GM12878 (cell line): ENCODE data around the gene PELI2. TPM values are rescaled to one million over a fixed set of nuclear protein-coding genes. Genes with fewer than 3 reads are reported as not detected.

Experiments used
- ATAC-seq: fragments of 200-7000 bp; cut with Tn5 transposase; 3 replicates; pipeline ENCODE4 v1.9.1; 2020; ENCODE audit warnings: mild to moderate bottlenecking, moderate library complexity
- BruUV-seq: library from RNA; stranded (reverse); fragments of 400-500 nt; replicated peaks from 2 replicates; lab custom pipeline; 2021; lab: Mats Ljungman, UMichigan
- CTCF ChIA-PET: fragments of 300-600 bp; sonication (Branson Sonifier 250); formaldehyde crosslinking; extraction: SDS; loops from one replicate; lab custom pipeline; 2021; ENCODE audit warnings: inconsistent platforms; lab: Yijun Ruan, JAX
- POLR2A ChIA-PET: fragments of 350-600 bp; formaldehyde crosslinking; extraction: SDS; loops from one replicate; lab custom pipeline; 2021; ENCODE audit warnings: inconsistent platforms; lab: Charles Lee
- RAD21 ChIA-PET: fragments of 300-600 bp; sonication (Branson Sonifier 250); formaldehyde crosslinking; loops from one replicate; lab custom pipeline; 2023; ENCODE audit warnings: antibody characterized with exemption; ENCODE audit not compliant: unreplicated experiment; lab: Charles Lee
- SMC1A ChIA-PET: fragments of 300-600 bp; sonication (Branson Sonifier 250); formaldehyde crosslinking; loops from one replicate; lab custom pipeline; 2023; ENCODE audit not compliant: unreplicated experiment, uncharacterized antibody; lab: Charles Lee
- DNase-seq: peaks from one replicate; pipeline ENCODE4 v3.0.0-alpha.2; 2011; ENCODE audit warnings: low read depth, low spot score
- FAIRE-seq: peaks from 3 replicates; lab custom pipeline; 2011; peaks lifted over from hg19 to GRCh38; lab: Jason Lieb, UNC
- H2AFZ ChIP-seq: 2 replicates; pipeline ENCODE4 v1.6.0; 2011; ENCODE audit warnings: low read depth, low read length, control low read depth; ENCODE audit not compliant: control insufficient read depth
- H3K27ac ChIP-seq: 2 replicates; pipeline ENCODE4 v1.5.1; 2011; ENCODE audit warnings: control low read depth; ENCODE audit not compliant: control insufficient read depth, insufficient read depth
- H3K27me3 ChIP-seq, 2 experiments: replicated peaks in 1 of 2; 2 replicates each; pipeline versions ENCODE4 v1.6.0 to v1.6.1; 2011; ENCODE audit warnings: low read length in 1 of 2; ENCODE audit not compliant: control insufficient read depth in 2 of 2, insufficient read depth in 2 of 2
- H3K36me3 ChIP-seq, 2 experiments: 2 replicates each; pipeline ENCODE4 v1.5.1; 2011; ENCODE audit warnings: low read length in 1 of 2; ENCODE audit not compliant: control insufficient read depth in 2 of 2, insufficient read depth in 2 of 2
- H3K4me1 ChIP-seq: 2 replicates; pipeline ENCODE4 v1.6.1; 2011; ENCODE audit warnings: mild to moderate bottlenecking, low read length, moderate library complexity, mixed read lengths; ENCODE audit not compliant: control insufficient read depth, insufficient read depth
- H3K4me2 ChIP-seq: 2 replicates; pipeline ENCODE4 v1.6.0; 2011; ENCODE audit warnings: control low read depth; ENCODE audit not compliant: control insufficient read depth, insufficient read depth
- H3K4me3 ChIP-seq: fragments of 200-600 bp; sonication (generic); 2 replicates; pipeline ENCODE4 v1.5.1; 2016
- H3K79me2 ChIP-seq: 2 replicates; pipeline ENCODE4 v1.6.0; 2011; ENCODE audit warnings: low read length; ENCODE audit not compliant: control insufficient read depth, insufficient read depth
- H3K9ac ChIP-seq: 2 replicates; pipeline ENCODE4 v1.8.0; 2011; ENCODE audit warnings: low read length, control low read depth, mixed read lengths; ENCODE audit not compliant: control insufficient read depth, insufficient read depth
- H3K9me3 ChIP-seq: replicated peaks from 3 replicates; pipeline ENCODE4 v1.5.1; 2011; ENCODE audit warnings: mild to moderate bottlenecking, low read length; ENCODE audit not compliant: control insufficient read depth, insufficient read depth
- H4K20me1 ChIP-seq: 2 replicates; pipeline ENCODE4 v1.6.0; 2011; ENCODE audit not compliant: control insufficient read depth, insufficient read depth
- ATF7 ChIP-seq: fragments of 450-650 bp; IDR thresholded peaks from 2 replicates; pipeline ENCODE4 v1.6.1; 2016; ENCODE audit warnings: low read depth, mild to moderate bottlenecking
- CHD2 ChIP-seq: IDR thresholded peaks from 2 replicates; pipeline ENCODE4 v1.6.1; 2011; ENCODE audit warnings: low read depth, low read length, improper control_type of control experiment, borderline replicate concordance
- CREM ChIP-seq: IDR thresholded peaks from 2 replicates; pipeline ENCODE4 v1.6.1; 2014; ENCODE audit warnings: antibody characterized with exemption, low read depth
- FOXM1 ChIP-seq: IDR thresholded peaks from 2 replicates; pipeline ENCODE4 v1.6.1; 2012; ENCODE audit warnings: low read depth, mild to moderate bottlenecking, inconsistent platforms, low read length, moderate library complexity
- GABPA ChIP-seq: IDR thresholded peaks from 2 replicates; pipeline ENCODE4 v1.6.1; 2014; ENCODE audit warnings: antibody characterized with exemption, low read depth, mild to moderate bottlenecking, inconsistent platforms
- IKZF1 ChIP-seq: fragments of 450-650 bp; conservative IDR thresholded peaks from 2 replicates; pipeline ENCODE4 v1.6.1; 2017; ENCODE audit warnings: antibody characterized with exemption, mild to moderate bottlenecking
- IKZF2 ChIP-seq, 2 experiments: fragments of 450-650 bp; IDR thresholded peaks; 2 replicates each; pipeline ENCODE4 v1.6.1; 2017; ENCODE audit warnings: mild to moderate bottlenecking in 2 of 2, moderate library complexity in 2 of 2
- KDM1A ChIP-seq: fragments of 200-600 bp; sonication (generic); IDR thresholded peaks from 2 replicates; pipeline ENCODE4 v1.6.1; 2016; ENCODE audit warnings: borderline replicate concordance
- MTA2 ChIP-seq: fragments of 450-650 bp; IDR thresholded peaks from 2 replicates; pipeline ENCODE4 v1.6.1; 2016; ENCODE audit warnings: low read depth, mild to moderate bottlenecking, moderate library complexity
- MYB ChIP-seq: fragments of 150-350 bp; IDR thresholded peaks from 2 replicates; pipeline ENCODE4 v1.6.1; 2014; ENCODE audit warnings: mild to moderate bottlenecking, low read depth, low read length, borderline replicate concordance
- NBN ChIP-seq: fragments of 450-650 bp; IDR thresholded peaks from 2 replicates; pipeline ENCODE4 v1.6.1; 2016
- RAD21 ChIP-seq: IDR thresholded peaks from 2 replicates; pipeline ENCODE4 v1.6.1; 2011; ENCODE audit warnings: mild to moderate bottlenecking, low read depth, low read length, moderate library complexity; ENCODE audit not compliant: insufficient read depth
- SMAD5 ChIP-seq: IDR thresholded peaks from 2 replicates; pipeline ENCODE4 v1.6.1; 2016; ENCODE audit warnings: antibody characterized with exemption, low read depth
- SREBF2 ChIP-seq: IDR thresholded peaks from 2 replicates; pipeline ENCODE4 v1.6.1; 2012; ENCODE audit warnings: mild to moderate bottlenecking, low read length
- TBL1XR1 ChIP-seq: IDR thresholded peaks from 2 replicates; pipeline ENCODE4 v1.6.1; 2012; ENCODE audit warnings: low read depth, low read length, improper control_type of control experiment
- TCF12 ChIP-seq: IDR thresholded peaks from 2 replicates; pipeline ENCODE4 v1.6.1; 2011; ENCODE audit warnings: low read depth, mild to moderate bottlenecking, low read length
- YY1 ChIP-seq: IDR thresholded peaks from 2 replicates; pipeline ENCODE4 v1.6.1; 2011; ENCODE audit warnings: low read depth, mild to moderate bottlenecking, low read length
- WGBS: methylation state at CpG from one replicate; pipeline ENCODE4 v1.1.6; 2016; ENCODE audit warnings: low lambda C conversion rate; ENCODE audit not compliant: insufficient replicate concordance, insufficient coverage; ENCODE audit errors: missing lambda C conversion rate; 5-methylcytosine and 5-hydroxymethylcytosine counted together
- in situ Hi-C: fragments of 300-500 bp; cut with MboI; formaldehyde crosslinking; loops from 9 replicates; pipeline ENCODE4 v1.14.3; 2018; ENCODE audit warnings: mixed read lengths
- intact Hi-C: fragments of 100-400 bp; cut with micrococcal nuclease; formaldehyde crosslinking; loops from one replicate; pipeline ENCODE4 v1.14.2; 2022; ENCODE audit not compliant: unreplicated experiment
- polyA plus RNA-seq, 11 experiments: library from polyadenylated mRNA; depleted of rRNA in 4 of 11; unstranded in 6 of 11; stranded (reverse) in 5 of 11; fragments of >200 nt; fragmentation: Nextera tagmentation in 4 of 11; fragmentation: Illumina TruSeq in 1 of 11; extraction: Ambion mirVana in 4 of 11; extraction: Trizol in 1 of 11; gene quantifications; 1 replicate in 1 of 11; 2 replicates in 10 of 11; pipeline versions ENCODE4 v1.2.1 to v1.2.3, GENCODE V29; 2011 to 2016; ENCODE audit warnings: inconsistent platforms in 2 of 11, missing spikeins in 2 of 11, low read depth in 1 of 11
- total RNA-seq, 4 experiments: library from RNA; depleted of rRNA in 3 of 4; stranded (reverse); fragments of >200 nt in 3 of 4; fragmentation: Illumina TruSeq in 1 of 4; extraction: Trizol in 1 of 4; gene quantifications; 2 replicates each; pipeline versions ENCODE4 v1.2.1 to v1.2.3, GENCODE V29; 2013 to 2021
- TF ChIP-seq, protein P1 (sequence below): fragments of 450-650 bp; formaldehyde crosslinking; IDR thresholded peaks from 2 replicates; pipeline ENCODE4 v1.5.0; 2022; ENCODE audit warnings: mild to moderate bottlenecking, missing genetic modification characterization
- TF ChIP-seq, protein P2 (sequence below): fragments of 450-650 bp; IDR thresholded peaks from 2 replicates; pipeline ENCODE4 v1.6.1; 2017; ENCODE audit warnings: low read depth, mild to moderate bottlenecking, moderate library complexity
- TF ChIP-seq, protein P3 (sequence below): IDR thresholded peaks from 2 replicates; pipeline ENCODE4 v1.6.1; 2011; ENCODE audit warnings: mild to moderate bottlenecking, low read depth, low read length, moderate library complexity; ENCODE audit not compliant: insufficient replicate concordance

PELI2 gene
- total and polyA plus RNA-seq, 10 of the 15 experiments (the other 5 are each of a cell fraction or from before 2014, with no cell fraction given) = under 0.01 to 0.10 (median 0.01) TPM; not detected in 3

DNA sequence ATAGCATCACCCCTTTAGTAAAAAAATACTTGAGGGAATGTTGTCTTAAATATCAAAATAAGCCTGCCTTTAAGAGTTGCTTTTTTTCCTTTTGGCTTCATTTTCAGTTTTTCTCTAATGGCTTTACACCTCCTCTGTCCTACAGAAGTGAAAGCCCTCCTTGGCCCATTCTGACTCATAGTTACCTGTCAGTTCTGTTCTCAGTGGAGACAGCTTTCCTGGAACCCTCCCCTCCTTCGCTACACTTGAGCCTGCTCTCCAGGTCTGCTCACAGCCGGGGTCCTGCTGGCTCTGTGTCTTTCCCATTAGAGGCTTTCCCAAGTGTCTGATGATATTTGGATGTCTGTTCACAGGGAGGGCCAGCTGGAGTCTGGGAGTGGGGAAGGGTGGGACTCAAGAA is 84.0 kb downstream of the PELI2 start:
- intact Hi-C loops (no loop called here), in situ Hi-C loops (no loop called here)
- Histone ChIP-seq H3K27me3 (no peaks in the 10 kb centered on the region), H3K27ac (no peak overlapping the region), H4K20me1 (no peaks in the 10 kb centered on the region), H3K79me2 (no peaks in the 10 kb centered on the region), H3K4me1 (peaks cover 13% of the 10 kb centered on the region; the same call in 1 of the 2 replicates), H3K4me2 (no peak overlapping the region), H3K4me3 (no peak overlapping the region), H3K9me3 (no peaks in the 10 kb centered on the region), H3K9ac (no peak overlapping the region), H2AFZ (no peak overlapping the region), H3K36me3 (no peaks in the 10 kb centered on the region)
- ChIA-PET CTCF (no interaction called here), POLR2A (no interaction called here), SMC1A (interaction anchor here (0.5 to 1.0 kb wide), 2 partner anchors 10 to 76 kb away, joined by 3 read pairs; no protein-coding TSS in a partner anchor), RAD21 (no interaction called here)
- FAIRE-seq (peak; percentile 88), ATAC-seq (peak; percentile 63), DNase-seq (no peak)
- no TSS peak for BruUV-seq
- WGBS = 18% methylated on average over 2 of the region's 2 CpGs
- TF ChIP-seq TBL1XR1 = no peak
- no peak for TF ChIP-seq CHD2
- TF ChIP-seq CREM = no peak
- TF ChIP-seq, protein P1, sequence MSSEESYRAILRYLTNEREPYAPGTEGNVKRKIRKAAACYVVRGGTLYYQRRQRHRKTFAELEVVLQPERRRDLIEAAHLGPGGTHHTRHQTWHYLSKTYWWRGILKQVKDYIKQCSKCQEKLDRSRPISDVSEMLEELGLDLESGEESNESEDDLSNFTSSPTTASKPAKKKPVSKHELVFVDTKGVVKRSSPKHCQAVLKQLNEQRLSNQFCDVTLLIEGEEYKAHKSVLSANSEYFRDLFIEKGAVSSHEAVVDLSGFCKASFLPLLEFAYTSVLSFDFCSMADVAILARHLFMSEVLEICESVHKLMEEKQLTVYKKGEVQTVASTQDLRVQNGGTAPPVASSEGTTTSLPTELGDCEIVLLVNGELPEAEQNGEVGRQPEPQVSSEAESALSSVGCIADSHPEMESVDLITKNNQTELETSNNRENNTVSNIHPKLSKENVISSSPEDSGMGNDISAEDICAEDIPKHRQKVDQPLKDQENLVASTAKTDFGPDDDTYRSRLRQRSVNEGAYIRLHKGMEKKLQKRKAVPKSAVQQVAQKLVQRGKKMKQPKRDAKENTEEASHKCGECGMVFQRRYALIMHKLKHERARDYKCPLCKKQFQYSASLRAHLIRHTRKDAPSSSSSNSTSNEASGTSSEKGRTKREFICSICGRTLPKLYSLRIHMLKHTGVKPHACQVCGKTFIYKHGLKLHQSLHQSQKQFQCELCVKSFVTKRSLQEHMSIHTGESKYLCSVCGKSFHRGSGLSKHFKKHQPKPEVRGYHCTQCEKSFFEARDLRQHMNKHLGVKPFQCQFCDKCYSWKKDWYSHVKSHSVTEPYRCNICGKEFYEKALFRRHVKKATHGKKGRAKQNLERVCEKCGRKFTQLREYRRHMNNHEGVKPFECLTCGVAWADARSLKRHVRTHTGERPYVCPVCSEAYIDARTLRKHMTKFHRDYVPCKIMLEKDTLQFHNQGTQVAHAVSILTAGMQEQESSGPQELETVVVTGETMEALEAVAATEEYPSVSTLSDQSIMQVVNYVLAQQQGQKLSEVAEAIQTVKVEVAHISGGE (CRISPR knock-in tag) = no peak
- no peak for TF ChIP-seq RAD21
- TF ChIP-seq TCF12 = no peak
- TF ChIP-seq SMAD5 = no peak
- TF ChIP-seq IKZF1 = peak; percentile 49; the same call in 1 of the 2 replicates
- TF ChIP-seq NBN = no peak
- no peak for TF ChIP-seq FOXM1
- TF ChIP-seq YY1 = no peak
- no peak for TF ChIP-seq MYB
- no peak for TF ChIP-seq SREBF2
- peak; percentile 54 to 69; a peak in 3 of 4 replicates for TF ChIP-seq IKZF2 (IDR thresholded peaks at IDR 0.05)
- TF ChIP-seq, protein P2, sequence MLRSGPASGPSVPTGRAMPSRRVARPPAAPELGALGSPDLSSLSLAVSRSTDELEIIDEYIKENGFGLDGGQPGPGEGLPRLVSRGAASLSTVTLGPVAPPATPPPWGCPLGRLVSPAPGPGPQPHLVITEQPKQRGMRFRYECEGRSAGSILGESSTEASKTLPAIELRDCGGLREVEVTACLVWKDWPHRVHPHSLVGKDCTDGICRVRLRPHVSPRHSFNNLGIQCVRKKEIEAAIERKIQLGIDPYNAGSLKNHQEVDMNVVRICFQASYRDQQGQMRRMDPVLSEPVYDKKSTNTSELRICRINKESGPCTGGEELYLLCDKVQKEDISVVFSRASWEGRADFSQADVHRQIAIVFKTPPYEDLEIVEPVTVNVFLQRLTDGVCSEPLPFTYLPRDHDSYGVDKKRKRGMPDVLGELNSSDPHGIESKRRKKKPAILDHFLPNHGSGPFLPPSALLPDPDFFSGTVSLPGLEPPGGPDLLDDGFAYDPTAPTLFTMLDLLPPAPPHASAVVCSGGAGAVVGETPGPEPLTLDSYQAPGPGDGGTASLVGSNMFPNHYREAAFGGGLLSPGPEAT = peak; percentile 37; the same call in 1 of the 2 replicates
- no peak for TF ChIP-seq KDM1A
- peak; percentile 68 for TF ChIP-seq MTA2
- TF ChIP-seq, protein P3, sequence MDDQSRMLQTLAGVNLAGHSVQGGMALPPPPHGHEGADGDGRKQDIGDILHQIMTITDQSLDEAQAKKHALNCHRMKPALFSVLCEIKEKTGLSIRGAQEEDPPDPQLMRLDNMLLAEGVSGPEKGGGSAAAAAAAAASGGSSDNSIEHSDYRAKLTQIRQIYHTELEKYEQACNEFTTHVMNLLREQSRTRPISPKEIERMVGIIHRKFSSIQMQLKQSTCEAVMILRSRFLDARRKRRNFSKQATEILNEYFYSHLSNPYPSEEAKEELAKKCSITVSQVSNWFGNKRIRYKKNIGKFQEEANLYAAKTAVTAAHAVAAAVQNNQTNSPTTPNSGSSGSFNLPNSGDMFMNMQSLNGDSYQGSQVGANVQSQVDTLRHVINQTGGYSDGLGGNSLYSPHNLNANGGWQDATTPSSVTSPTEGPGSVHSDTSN = no peak
- TF ChIP-seq GABPA = no peak
- no peak for TF ChIP-seq ATF7
